DND-41 (cell line): ENCODE measurements around the gene SURF6.

Source experiments
- EZH2 ChIP-seq: IDR thresholded peaks from 3 replicates; pipeline ENCODE4 v1.6.1; 2012; ENCODE audit warnings: borderline replicate concordance, low read depth, mild to moderate bottlenecking, moderate library complexity, low read length, inconsistent platforms; ENCODE audit not compliant: severe bottlenecking
- TF ChIP-seq, protein P1 (sequence below): IDR thresholded peaks from 2 replicates; pipeline ENCODE4 v1.5.1; 2012; ENCODE audit warnings: borderline replicate concordance, low read length, moderate library complexity, mild to moderate bottlenecking; ENCODE audit not compliant: poor library complexity, severe bottlenecking; ENCODE audit errors: extremely low read depth

DNA sequence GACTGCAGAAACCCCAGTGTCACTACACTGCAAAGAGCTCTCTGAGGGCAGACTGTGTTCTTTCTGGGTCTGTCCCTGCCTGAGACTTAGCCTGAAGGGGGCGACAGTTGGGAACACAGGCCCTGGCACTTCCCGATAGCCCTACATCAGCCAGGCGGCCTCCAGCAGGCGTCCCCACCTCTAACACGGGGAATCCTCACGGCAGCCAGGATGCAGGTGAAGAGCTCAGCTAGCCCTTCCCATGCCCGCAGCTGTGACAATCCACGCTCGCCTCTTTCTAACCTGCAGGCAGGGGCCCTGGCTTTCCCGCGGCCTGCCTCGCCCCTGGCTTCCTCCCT lies 6.0 kb upstream of the SURF6 start:
- no peak for TF ChIP-seq EZH2
- TF ChIP-seq, protein P1, sequence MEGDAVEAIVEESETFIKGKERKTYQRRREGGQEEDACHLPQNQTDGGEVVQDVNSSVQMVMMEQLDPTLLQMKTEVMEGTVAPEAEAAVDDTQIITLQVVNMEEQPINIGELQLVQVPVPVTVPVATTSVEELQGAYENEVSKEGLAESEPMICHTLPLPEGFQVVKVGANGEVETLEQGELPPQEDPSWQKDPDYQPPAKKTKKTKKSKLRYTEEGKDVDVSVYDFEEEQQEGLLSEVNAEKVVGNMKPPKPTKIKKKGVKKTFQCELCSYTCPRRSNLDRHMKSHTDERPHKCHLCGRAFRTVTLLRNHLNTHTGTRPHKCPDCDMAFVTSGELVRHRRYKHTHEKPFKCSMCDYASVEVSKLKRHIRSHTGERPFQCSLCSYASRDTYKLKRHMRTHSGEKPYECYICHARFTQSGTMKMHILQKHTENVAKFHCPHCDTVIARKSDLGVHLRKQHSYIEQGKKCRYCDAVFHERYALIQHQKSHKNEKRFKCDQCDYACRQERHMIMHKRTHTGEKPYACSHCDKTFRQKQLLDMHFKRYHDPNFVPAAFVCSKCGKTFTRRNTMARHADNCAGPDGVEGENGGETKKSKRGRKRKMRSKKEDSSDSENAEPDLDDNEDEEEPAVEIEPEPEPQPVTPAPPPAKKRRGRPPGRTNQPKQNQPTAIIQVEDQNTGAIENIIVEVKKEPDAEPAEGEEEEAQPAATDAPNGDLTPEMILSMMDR, result peak; percentile 25
